ENCODE data around the gene XK. TPM values are rescaled to one million over a fixed set of nuclear protein-coding genes. Genes with fewer than 3 reads are reported as not detected.
"Not testable (repeated sequence)": the region's sequence is repeated elsewhere in the genome, so short reads cannot be mapped to it uniquely, and the experiment has no call there.

XK gene
- total and polyA plus RNA-seq, 2 experiments from 2014 or later: 1.2 to 3.5 TPM

- no peak for DNase-seq (ENCODE audit: low spot score)
- Histone ChIP-seq H4K20me1 (ENCODE audit: insufficient read depth, poor library complexity, severe bottlenecking) (no peaks in the 10 kb centered on the region), H3K4me1 (ENCODE audit: insufficient read depth) (no peaks in the 10 kb centered on the region), H3K79me2 (no peaks in the 10 kb centered on the region), H3K27ac (no peak overlapping the region), H3K9me3 (ENCODE audit: low read depth) (no peaks in the 10 kb centered on the region), H3K36me3 (replicated peaks; ENCODE audit: insufficient read depth, low read depth) (no peaks in the 10 kb centered on the region), H3K4me3 (no peak overlapping the region), H3K4me2 (no peak overlapping the region), H3K9me2 (replicated peaks; ENCODE audit: insufficient read depth) (no peaks in the 10 kb centered on the region), H3K27me3 (no peaks in the 10 kb centered on the region), H2AFZ (no peak overlapping the region)
- 61% methylated on average over 3 of the region's 3 CpGs for WGBS (ENCODE audit: low lambda C conversion rate, missing lambda C conversion rate)
- TF ChIP-seq CTCF (IDR thresholded peaks at IDR 0.05; ENCODE audit: poor library complexity) (no peak), EZH2phosphoT487 (IDR thresholded peaks at IDR 0.05; ENCODE audit: low read depth, severe bottlenecking, unreplicated experiment) (no peak), EZH2 (IDR thresholded peaks at IDR 0.05; ENCODE audit: borderline replicate concordance) (no peak)
Measured at GRCh38 chrX:37641859-37642258, 43.7 kb upstream of the XK start.

DNA sequence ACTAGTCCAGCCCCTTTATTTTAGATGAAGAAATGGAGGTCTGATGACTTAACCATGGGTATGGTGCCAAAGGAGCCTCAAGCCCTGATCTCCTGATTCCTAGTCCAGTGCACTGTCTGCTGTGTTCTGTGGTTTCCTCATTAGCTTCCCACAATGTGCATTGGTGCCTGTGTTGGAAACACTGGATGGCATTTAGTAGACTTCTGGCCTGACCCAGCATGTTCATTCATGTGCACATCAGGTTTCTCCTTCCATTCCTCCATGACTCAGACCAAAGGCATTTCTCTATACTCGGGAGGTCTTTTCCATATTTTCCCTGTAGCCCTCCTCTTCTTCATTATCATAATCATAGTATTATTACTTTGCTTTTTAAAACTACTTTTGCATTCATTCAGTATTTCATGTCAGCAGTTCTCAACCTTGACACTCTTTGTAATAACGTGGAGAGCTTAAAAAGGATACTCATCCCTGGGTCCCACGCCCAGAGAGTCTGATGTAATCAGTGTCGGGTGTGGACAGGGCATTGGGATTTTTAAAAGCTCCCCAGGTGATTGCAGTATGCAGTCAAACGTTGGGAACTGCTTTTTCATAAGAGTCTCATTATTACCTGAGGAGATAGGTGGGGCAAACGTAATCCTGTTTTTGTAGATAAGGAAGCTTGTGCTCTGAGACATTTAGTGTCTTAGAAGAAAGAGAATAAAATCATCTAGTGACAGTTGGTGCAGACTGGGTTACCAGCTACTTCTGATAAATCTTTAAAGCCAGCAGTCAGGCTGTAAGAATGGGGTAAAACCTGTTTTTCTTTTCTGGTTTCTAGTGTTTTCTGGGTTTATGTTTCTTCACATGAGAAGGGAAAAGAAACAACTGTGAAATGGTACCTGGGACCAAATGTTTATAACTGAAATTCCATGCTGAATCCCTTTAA, 40.9 kb upstream of the XK start:
- Histone ChIP-seq H3K4me2 (no peak overlapping the region), H3K4me3 (no peak overlapping the region), H3K4me1 (ENCODE audit: insufficient read depth) (no peaks in the 10 kb centered on the region), H3K27me3 (no peaks in the 10 kb centered on the region), H3K27ac (peak overlapping the region; percentile 46), H3K36me3 (replicated peaks; ENCODE audit: insufficient read depth, low read depth) (no peaks in the 10 kb centered on the region), H4K20me1 (ENCODE audit: insufficient read depth, poor library complexity, severe bottlenecking) (no peaks in the 10 kb centered on the region), H3K9me2 (replicated peaks; ENCODE audit: insufficient read depth) (no peaks in the 10 kb centered on the region), H3K79me2 (no peaks in the 10 kb centered on the region), H2AFZ (no peak overlapping the region), H3K9me3 (ENCODE audit: low read depth) (no peaks in the 10 kb centered on the region)
- TF ChIP-seq CTCF (IDR thresholded peaks at IDR 0.05; ENCODE audit: poor library complexity): no peak
- TF ChIP-seq EZH2 (IDR thresholded peaks at IDR 0.05; ENCODE audit: borderline replicate concordance): no peak
- no peak for TF ChIP-seq EZH2phosphoT487 (IDR thresholded peaks at IDR 0.05; ENCODE audit: low read depth, severe bottlenecking, unreplicated experiment)
- 39% methylated on average over 6 of the region's 6 CpGs for WGBS (ENCODE audit: low lambda C conversion rate, missing lambda C conversion rate)
- DNase-seq (ENCODE audit: low spot score): no peak

DNA sequence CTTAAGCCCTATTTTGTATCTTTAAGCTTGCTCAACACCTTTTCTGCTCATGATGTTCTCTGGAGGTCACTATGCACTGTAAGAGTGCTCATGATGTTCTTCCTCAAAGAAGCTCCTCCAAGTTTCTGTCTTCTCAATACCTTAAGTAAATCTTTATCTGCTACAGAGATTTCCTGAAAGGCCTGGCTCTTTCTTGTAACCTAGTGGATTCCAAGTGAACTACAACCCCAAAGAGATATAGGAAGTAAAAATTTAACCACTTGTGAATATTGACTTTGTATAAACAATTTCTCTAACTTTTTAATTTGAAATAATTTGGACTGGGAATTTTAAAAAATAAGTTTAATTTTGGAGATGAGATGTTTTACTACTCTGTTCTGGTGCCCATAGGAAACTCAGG, 39.3 kb upstream of the XK start:
- Histone ChIP-seq H3K9me2 (replicated peaks; ENCODE audit: insufficient read depth) (no peaks in the 10 kb centered on the region), H3K9me3 (ENCODE audit: low read depth) (no peaks in the 10 kb centered on the region)
- TF ChIP-seq EZH2phosphoT487 (IDR thresholded peaks at IDR 0.05; ENCODE audit: low read depth, severe bottlenecking, unreplicated experiment) (no peak), CTCF (IDR thresholded peaks at IDR 0.05; ENCODE audit: poor library complexity) (peak; percentile 9)

DNA sequence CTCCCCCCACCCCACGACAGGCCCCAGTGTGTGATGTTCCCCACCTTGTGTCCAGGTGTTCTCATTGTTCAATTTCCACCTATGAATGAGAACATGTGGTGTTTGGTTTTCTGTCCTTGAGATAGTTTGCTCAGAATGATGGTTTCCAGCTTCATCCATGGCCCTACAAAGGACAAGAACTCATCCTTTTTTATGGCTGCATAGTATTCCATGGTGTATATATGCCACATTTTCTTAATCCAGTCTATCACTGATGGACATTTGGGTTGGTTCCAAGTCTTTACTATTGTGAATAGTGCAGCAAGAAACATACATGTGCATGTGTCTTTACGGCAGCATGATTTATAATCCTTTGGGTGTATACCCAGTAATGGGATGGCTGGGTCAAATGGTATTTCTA, 34.7 kb upstream of the XK start:
- H3K9me2 ChIP-seq (replicated peaks; ENCODE audit: insufficient read depth); H3K9me3 ChIP-seq (ENCODE audit: low read depth); H3K27me3 ChIP-seq; H3K4me3 ChIP-seq; H2AFZ ChIP-seq; H3K4me1 ChIP-seq (ENCODE audit: insufficient read depth); H3K79me2 ChIP-seq; H4K20me1 ChIP-seq (ENCODE audit: insufficient read depth, poor library complexity, severe bottlenecking); DNase-seq (ENCODE audit: low spot score); H3K4me2 ChIP-seq; H3K36me3 ChIP-seq (replicated peaks; ENCODE audit: insufficient read depth, low read depth); H3K27ac ChIP-seq: not testable (repeated sequence)
- 64% methylated on average over 2 of the region's 2 CpGs for WGBS (ENCODE audit: low lambda C conversion rate, missing lambda C conversion rate)

More for the DNA sequence above, 39.3 kb upstream of the XK start:
- no peak overlapping the region for H2AFZ ChIP-seq
- H3K36me3 ChIP-seq (replicated peaks; ENCODE audit: insufficient read depth, low read depth): no peaks in the 10 kb centered on the region
- H3K27ac ChIP-seq: no peak overlapping the region
- H3K4me1 ChIP-seq (ENCODE audit: insufficient read depth): no peaks in the 10 kb centered on the region
- no peak for DNase-seq (ENCODE audit: low spot score)
- no peaks in the 10 kb centered on the region for H3K27me3 ChIP-seq
- H4K20me1 ChIP-seq (ENCODE audit: insufficient read depth, poor library complexity, severe bottlenecking): no peaks in the 10 kb centered on the region
- no peak overlapping the region for H3K4me3 ChIP-seq
- no peaks in the 10 kb centered on the region for H3K79me2 ChIP-seq
- no peak overlapping the region for H3K4me2 ChIP-seq

Measured in hepatocyte (in vitro differentiated cells).